Endothelial cell (in vitro differentiated cells): ENCODE data around the gene PXDN. TPM values are rescaled to one million over a fixed set of nuclear protein-coding genes. Genes with fewer than 3 reads are reported as not detected.

Experiments used
- DNase-seq: peaks from one replicate; pipeline ENCODE4 v3.0.0; 2021; ENCODE audit warnings: low spot score
- H3K27ac Mint-ChIP-seq: one replicate; pipeline ENCODE4 v1.8.0; 2021; ENCODE audit warnings: mixed read lengths, inconsistent platforms; ENCODE audit not compliant: unreplicated experiment
- H3K27me3 Mint-ChIP-seq: one replicate; pipeline ENCODE4 v1.8.0; 2021; ENCODE audit warnings: mild to moderate bottlenecking, moderate library complexity, mixed read lengths, inconsistent platforms; ENCODE audit not compliant: unreplicated experiment
- H3K36me3 Mint-ChIP-seq: one replicate; pipeline ENCODE4 v1.8.0; 2021; ENCODE audit warnings: mild to moderate bottlenecking, low read depth, mixed read lengths, inconsistent platforms; ENCODE audit not compliant: unreplicated experiment
- H3K4me1 Mint-ChIP-seq: one replicate; pipeline ENCODE4 v1.8.0; 2021; ENCODE audit warnings: mild to moderate bottlenecking, mixed read lengths, inconsistent platforms; ENCODE audit not compliant: unreplicated experiment
- H3K4me3 Mint-ChIP-seq: one replicate; pipeline ENCODE4 v1.8.0; 2021; ENCODE audit warnings: mild to moderate bottlenecking, mixed read lengths, inconsistent platforms; ENCODE audit not compliant: unreplicated experiment
- H3K9me3 Mint-ChIP-seq: one replicate; pipeline ENCODE4 v1.8.0; 2021; ENCODE audit warnings: mixed read lengths, inconsistent platforms; ENCODE audit not compliant: unreplicated experiment
- total RNA-seq: library from RNA; stranded (reverse); fragmentation: NEBNext Ultra II Directional; extraction: Animal tissue kit (Norgen Biotek cat#: 25700); gene quantifications from one replicate; pipeline ENCODE4 v1.2.1, GENCODE V29; 2021; ENCODE audit not compliant: unreplicated experiment
- TF ChIP-seq, protein P1 (sequence below): fragments of 200-600 bp; sonication (generic); IDR thresholded peaks from one replicate; pipeline ENCODE4 v1.5.0; 2021; ENCODE audit warnings: antibody characterized with exemption; ENCODE audit not compliant: unreplicated experiment

Gene PXDN
- total RNA-seq, 1 donor from 2014 or later: 521 TPM

DNA sequence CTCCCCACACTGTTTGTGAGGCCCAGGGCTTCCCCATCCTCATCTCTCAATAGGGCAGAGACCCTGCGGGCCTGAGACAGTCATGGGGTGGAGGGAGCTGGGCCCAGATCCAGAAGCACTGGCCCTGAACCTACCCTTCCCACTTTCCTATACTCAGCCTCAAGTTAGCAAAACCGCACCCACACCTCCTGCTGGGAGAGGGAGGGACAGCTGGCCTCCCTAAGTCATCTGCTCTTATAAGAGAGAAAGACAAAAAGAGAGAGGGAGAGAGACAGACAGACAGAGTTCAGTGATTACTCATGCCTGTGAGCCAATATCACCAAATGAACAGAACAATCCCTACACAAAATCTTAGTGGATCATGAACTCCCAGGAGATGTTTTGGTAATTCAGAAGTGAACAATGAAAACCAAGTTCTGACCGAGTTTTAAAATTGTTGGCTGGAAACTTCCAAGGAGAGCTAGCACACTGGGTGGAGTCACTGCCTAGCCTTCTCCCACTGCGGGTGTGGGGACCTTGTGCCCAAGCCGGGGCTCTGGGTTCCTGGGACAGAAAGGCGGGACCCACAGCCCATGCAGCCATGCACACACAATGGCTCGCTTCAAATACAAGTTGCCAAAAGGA lies 130.5 kb downstream of the PXDN start:
- Mint-ChIP-seq H3K9me3 (no peaks in the 10 kb centered on the region), H3K4me1 (peaks cover 10% of the 10 kb centered on the region), H3K36me3 (no peaks in the 10 kb centered on the region), H3K4me3 (no peak overlapping the region), H3K27me3 (peaks cover 6% of the 10 kb centered on the region), H3K27ac (no peak overlapping the region)
- TF ChIP-seq, protein P1, sequence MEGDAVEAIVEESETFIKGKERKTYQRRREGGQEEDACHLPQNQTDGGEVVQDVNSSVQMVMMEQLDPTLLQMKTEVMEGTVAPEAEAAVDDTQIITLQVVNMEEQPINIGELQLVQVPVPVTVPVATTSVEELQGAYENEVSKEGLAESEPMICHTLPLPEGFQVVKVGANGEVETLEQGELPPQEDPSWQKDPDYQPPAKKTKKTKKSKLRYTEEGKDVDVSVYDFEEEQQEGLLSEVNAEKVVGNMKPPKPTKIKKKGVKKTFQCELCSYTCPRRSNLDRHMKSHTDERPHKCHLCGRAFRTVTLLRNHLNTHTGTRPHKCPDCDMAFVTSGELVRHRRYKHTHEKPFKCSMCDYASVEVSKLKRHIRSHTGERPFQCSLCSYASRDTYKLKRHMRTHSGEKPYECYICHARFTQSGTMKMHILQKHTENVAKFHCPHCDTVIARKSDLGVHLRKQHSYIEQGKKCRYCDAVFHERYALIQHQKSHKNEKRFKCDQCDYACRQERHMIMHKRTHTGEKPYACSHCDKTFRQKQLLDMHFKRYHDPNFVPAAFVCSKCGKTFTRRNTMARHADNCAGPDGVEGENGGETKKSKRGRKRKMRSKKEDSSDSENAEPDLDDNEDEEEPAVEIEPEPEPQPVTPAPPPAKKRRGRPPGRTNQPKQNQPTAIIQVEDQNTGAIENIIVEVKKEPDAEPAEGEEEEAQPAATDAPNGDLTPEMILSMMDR: no peak
- DNase-seq: no peak

DNA sequence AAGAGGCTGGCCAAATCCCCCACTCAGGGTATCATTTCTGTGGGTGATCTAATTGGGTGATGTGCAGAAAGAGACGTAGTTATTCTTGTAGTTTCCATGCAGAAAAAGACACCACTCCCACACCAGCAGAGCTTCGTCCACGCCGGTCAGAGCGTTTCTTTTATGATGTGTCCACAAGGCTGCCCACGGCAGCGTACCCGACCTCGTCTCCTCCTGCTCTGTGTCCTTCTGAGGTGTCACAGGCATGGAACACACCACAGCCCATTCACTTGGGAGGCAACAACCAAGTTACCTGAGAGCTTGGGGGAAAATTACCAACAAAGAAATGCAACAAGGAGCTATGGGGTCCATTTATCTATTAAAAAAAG lies 131.3 kb downstream of the PXDN start:
- Mint-ChIP-seq H3K9me3 (no peaks in the 10 kb centered on the region), H3K4me1 (peaks cover 10% of the 10 kb centered on the region), H3K27ac (no peak overlapping the region), H3K36me3 (no peaks in the 10 kb centered on the region), H3K27me3 (peaks cover 6% of the 10 kb centered on the region), H3K4me3 (no peak overlapping the region)
- TF ChIP-seq, protein P1: no peak
- no peak for DNase-seq

DNA sequence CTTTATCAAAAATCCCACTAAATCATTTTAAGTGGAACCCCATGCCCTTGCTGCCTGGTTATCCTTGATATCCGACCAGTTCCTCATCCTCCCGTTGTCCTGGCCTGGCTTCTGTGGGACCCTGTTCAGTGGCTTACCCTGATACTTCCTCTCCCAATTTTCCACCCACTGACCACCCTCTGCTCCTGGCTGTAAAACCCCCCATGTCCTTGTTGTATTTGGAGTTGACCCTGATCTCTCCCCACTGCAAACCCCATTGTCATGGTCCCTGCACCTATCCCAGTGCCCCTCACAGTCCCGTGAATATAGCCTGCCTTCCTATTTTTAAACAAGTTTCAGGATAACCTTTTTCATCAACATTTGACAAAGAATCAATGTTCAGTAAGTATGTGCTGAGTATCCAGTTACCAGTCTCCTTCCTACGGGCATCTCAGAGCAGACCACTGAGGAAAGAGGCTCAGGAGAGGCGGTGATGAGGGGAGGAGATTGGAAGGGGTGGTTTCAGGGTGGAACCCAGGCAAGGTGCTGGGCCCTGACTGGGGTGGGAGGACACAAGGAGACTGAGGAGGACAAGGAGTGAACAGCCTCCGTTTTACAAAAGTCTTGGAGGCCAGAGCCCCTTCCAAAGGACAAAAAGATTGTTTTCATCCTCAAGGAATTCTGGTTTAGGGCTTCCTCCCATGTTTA lies 131.8 kb downstream of the PXDN start:
- TF ChIP-seq, protein P1: no peak
- Mint-ChIP-seq H3K27ac (no peak overlapping the region), H3K9me3 (no peaks in the 10 kb centered on the region), H3K36me3 (no peaks in the 10 kb centered on the region), H3K4me3 (peak overlapping the region; percentile 33), H3K27me3 (peaks cover 6% of the 10 kb centered on the region), H3K4me1 (peaks cover 10% of the 10 kb centered on the region)
- no peak for DNase-seq

DNA sequence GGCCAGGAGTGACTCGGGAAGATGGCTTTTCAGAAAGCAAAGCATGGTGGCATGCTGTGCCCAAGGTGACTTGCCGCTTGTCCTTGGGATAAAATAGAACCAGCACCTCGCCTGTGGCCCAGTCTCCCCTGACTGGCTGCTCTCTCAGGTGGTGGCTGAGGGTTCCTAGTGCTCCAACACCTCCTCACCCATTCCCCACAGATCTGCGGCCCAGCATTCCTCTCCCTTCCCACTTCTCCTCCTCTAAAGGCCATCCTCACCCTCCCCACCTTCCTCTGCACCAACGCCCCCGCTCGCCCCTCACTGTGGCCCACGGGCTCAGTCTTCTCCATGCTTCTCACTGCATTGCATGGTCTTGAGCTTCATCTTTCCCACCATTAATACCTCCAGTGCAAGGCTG lies 132.4 kb downstream of the PXDN start:
- peaks cover 15% of the 10 kb centered on the region for H3K4me1 Mint-ChIP-seq
- H3K27ac Mint-ChIP-seq: no peak overlapping the region
- TF ChIP-seq, protein P1: no peak
- no peaks in the 10 kb centered on the region for H3K9me3 Mint-ChIP-seq
- no peaks in the 10 kb centered on the region for H3K36me3 Mint-ChIP-seq
- DNase-seq: no peak
- H3K4me3 Mint-ChIP-seq: peak overlapping the region; percentile 8
- H3K27me3 Mint-ChIP-seq: peaks cover 1% of the 10 kb centered on the region

DNA sequence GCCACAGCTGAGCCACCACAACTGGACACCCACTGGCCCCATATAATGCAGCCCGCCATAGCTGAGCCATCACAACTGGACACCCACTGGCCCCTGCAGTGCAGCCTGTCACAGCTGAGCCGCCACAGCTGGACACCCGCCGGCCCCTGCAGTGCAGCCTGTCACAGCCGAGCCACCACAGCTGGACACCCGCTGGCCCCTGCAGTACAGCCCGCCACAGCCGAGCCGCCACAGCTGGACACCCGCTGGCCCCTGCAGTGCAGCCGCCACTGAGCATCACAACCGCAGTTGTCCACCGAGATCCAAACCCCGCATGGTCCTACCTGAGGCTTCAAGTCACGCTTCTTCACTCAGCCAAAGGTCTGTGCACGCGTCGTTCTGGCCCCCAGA lies 134.2 kb downstream of the PXDN start:
- Mint-ChIP-seq H3K4me3 (no peak overlapping the region), H3K36me3 (no peaks in the 10 kb centered on the region), H3K4me1 (peaks cover 28% of the 10 kb centered on the region), H3K27me3 (peaks cover 1% of the 10 kb centered on the region), H3K27ac (no peak overlapping the region), H3K9me3 (no peaks in the 10 kb centered on the region)
- TF ChIP-seq, protein P1: no peak
- no peak for DNase-seq
